ENCODE measurements around the gene AMY1B.
"Not testable (repeated sequence)": the region's sequence is repeated elsewhere in the genome, so short reads cannot be mapped to it uniquely, and the experiment has no call there.

The AMY1B gene

GRCh38 chr1:103696110-103696509 lies at the start of gene AMY1B:
Gene AMY1B, minus strand, starts transcription at chr1:103696210. Its CDS starts 571 bp downstream, at chr1:103695639.
- not testable (repeated sequence) for DNase-seq

- not testable (repeated sequence) for DNase-seq
Observed at GRCh38 chr1:103745040-103745439, 49.0 kb upstream of the AMY1B start.

GRCh38 chr1:103744449-103744848 lies 48.4 kb upstream of the AMY1B start:
- DNase-seq: not testable (repeated sequence)

GRCh38 chr1:103738031-103738430 lies 42.0 kb upstream of the AMY1B start:
- not testable (repeated sequence) for DNase-seq

- DNase-seq: not testable (repeated sequence)
Observed at GRCh38 chr1:103735334-103735733, 39.3 kb upstream of the AMY1B start.

GRCh38 chr1:103721473-103721872 lies 25.5 kb upstream of the AMY1B start:
- not testable (repeated sequence) for DNase-seq

GRCh38 chr1:103717404-103717803 lies 21.4 kb upstream of the AMY1B start:
- DNase-seq: not testable (repeated sequence)

GRCh38 chr1:103710381-103710780 lies 14.4 kb upstream of the AMY1B start:
- DNase-seq: not testable (repeated sequence)

GRCh38 chr1:103707670-103708069 lies 11.7 kb upstream of the AMY1B start:
- DNase-seq: not testable (repeated sequence)

- DNase-seq: not testable (repeated sequence)
Observed at GRCh38 chr1:103701256-103701655, 5.2 kb upstream of the AMY1B start.

- DNase-seq: not testable (repeated sequence)
Observed at GRCh38 chr1:103700669-103701068, 4.7 kb upstream of the AMY1B start.

- not testable (repeated sequence) for DNase-seq
Observed at GRCh38 chr1:103697430-103697829, 1.4 kb upstream of the AMY1B start.

GRCh38 chr1:103676335-103676734 lies 19.7 kb downstream of the AMY1B start:
- DNase-seq: not testable (repeated sequence)

GRCh38 chr1:103655460-103655859 lies 40.5 kb downstream of the AMY1B start, which contains the start of gene AMY1A:
Gene AMY1A, plus strand, starts transcription at chr1:103655760. Its CDS starts 571 bp downstream, at chr1:103656331.
- DNase-seq: not testable (repeated sequence)

- DNase-seq: not testable (repeated sequence)
Observed at GRCh38 chr1:103654133-103654532, 41.9 kb downstream of the AMY1B start.

- DNase-seq: not testable (repeated sequence)
Observed at GRCh38 chr1:103650889-103651288, 45.1 kb downstream of the AMY1B start.

GRCh38 chr1:103650305-103650704 lies 45.7 kb downstream of the AMY1B start:
- DNase-seq: not testable (repeated sequence)

- DNase-seq: not testable (repeated sequence)
Observed at GRCh38 chr1:103643908-103644307, 52.1 kb downstream of the AMY1B start.

GRCh38 chr1:103641194-103641593 lies 54.8 kb downstream of the AMY1B start:
- DNase-seq: not testable (repeated sequence)
